Stimulated activated CD4-positive, alpha-beta T cell treated with anti-CD3 and anti-CD28 coated beads, Interleukin-4, amount 100 ng/mL, for 48 hours (primary cell): ENCODE measurements around the gene RAPGEF4.
"Not testable (repeated sequence)": the region's sequence is repeated elsewhere in the genome, so short reads cannot be mapped to it uniquely, and the experiment has no call there.

Experiments
- DNase-seq, 2 donors: peaks; one replicate each; pipeline ENCODE4 v3.0.0-alpha.2; 2020; ENCODE audit warnings: low read depth in 2 of 2

The RAPGEF4 gene

DNA sequence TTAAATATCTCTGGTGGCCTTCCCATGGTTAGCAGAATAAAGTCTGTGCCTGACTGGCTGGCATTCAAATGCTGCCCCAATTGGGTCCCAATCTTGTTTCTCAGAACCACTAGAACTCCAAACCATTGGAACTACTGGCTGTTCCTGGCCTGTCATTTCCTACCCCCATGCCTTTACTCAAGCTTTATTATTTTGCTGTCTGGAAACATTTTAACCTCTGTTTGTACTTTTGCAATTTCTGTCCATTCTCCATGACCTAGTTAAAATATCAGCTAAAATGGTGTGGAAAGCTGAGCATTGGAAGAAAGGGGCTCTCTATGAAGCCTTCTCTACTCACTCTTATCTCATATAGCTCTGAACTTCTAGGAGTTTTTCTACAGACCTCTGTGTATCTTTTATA is 38.7 kb downstream of the RAPGEF4 start:
- DNase-seq: no peak

GRCh38 chr2:172775319-172775718 is 39.7 kb downstream of the RAPGEF4 start:
- no peak for DNase-seq

DNA sequence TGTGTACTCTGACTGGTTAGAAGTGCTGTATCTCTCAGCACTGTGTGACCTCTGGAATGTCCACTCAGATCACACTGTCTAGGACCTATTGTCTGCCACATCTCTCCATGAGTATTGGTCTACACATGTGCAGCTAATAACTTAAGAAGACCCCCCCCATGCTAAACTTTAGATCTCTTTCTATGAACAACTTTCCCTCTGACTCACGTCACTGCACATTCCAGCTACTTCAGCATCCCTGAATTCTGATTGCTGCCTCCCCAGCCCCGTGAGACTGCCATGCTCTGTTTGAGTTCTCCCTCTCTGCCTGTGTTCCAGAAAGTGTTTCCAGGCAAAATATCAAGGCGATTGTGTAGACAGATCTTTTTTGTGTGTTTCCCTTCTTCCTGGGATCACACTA is 41.8 kb downstream of the RAPGEF4 start:
- DNase-seq: no peak

- no peak for DNase-seq
These were observed 47.0 kb downstream of the RAPGEF4 start for GRCh38 chr2:172782506-172783164.

DNA sequence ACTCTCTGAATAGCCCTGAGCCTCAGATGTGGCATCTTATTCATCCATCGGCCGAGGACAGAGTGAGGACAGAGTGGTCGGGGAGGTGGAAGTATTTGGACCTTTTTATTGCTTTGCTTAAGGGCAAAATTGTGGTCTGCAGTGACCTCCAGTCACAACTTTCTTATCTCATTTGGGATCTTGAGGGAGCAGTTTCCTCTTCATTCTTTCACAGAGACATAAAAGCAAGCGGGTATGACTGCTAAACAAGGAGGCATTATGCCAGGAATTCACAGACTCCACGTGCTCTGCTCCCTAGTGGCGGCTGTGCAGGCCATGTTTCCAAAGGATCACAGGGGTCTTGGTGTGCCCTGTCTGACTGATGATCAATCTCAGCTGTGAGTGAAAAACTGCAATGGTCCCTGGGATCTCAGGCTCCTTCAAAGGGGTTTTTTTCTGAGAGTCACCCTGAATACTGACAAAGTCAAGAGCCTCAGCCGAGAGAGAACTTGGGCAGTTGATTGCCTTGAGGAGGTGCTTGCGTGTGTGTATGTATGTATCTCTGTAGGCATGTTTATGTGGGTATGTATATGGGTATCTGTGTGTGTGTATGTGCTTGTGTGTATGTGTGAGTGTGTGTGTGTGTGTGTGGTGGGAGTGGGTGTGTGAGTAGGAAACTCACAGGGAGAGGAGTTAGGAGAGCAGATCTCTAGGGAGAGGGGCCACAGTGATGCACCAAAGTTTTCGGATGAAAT is 47.7 kb downstream of the RAPGEF4 start:
- DNase-seq: no peak

DNA sequence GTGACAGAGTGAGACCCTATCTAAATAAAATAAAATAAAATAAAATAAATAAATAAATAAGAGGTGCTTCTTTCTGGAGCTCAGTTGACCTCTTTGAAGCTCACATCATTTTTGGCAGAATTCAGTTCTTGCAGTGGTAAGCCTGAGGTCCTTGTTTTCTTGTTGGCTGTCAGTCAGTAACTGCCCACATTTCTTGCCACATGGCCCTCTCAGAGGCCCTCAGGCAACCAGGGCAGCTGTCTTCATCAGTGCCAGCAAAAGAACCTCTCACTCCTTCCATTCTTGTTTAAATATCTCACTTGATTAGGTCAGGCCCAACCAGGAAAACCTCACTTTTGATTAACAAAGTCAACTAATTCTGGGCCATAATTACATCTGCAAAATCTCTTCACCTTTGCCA is 53.2 kb downstream of the RAPGEF4 start:
- no peak for DNase-seq

DNA sequence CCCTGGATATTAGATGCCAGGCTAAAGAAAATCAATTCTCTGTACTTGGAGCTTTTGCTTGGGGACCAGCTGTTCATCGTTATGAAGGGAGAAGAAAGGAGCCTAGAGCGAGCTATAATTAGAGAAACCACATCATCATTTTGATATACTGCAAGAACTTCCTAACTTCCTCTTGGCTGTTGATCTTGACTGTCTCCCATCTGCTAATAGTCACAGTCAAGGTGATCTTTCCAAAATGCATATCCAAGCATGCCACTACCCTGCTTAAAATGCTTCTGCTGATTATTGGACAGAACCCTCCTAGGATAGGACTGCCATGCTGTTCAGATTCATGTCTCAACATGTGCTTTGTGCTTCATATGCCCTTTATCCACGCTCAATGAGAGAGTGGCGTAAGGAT is 54.8 kb downstream of the RAPGEF4 start:
- no peak for DNase-seq

GRCh38 chr2:172791953-172792352 is 56.3 kb downstream of the RAPGEF4 start:
- no peak for DNase-seq

GRCh38 chr2:172792711-172793110 is 57.1 kb downstream of the RAPGEF4 start:
- no peak for DNase-seq

GRCh38 chr2:172803308-172803707 is 67.7 kb downstream of the RAPGEF4 start:
- not testable (repeated sequence) for DNase-seq

- no peak for DNase-seq
These were observed 68.8 kb downstream of the RAPGEF4 start for GRCh38 chr2:172804423-172804822.

DNA sequence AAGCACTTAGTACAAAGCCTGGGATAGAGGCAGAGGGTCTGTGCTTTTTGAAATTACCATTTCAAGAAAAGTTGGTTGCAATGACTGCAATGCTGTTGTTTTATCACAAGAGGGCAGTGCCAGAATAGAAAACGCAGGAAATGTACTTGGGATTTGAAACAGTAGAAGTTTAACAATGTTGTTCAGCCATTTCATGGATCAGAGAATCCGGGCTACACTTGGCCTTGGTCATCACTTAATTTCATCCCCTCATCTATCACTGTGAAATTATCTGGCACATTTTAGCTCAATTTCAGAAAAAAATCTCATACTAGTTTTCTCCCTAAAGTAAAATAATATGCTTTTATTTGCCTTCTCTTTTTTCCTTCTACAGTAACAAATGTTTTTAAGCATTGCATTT is 70.8 kb downstream of the RAPGEF4 start:
- no peak for DNase-seq

DNA sequence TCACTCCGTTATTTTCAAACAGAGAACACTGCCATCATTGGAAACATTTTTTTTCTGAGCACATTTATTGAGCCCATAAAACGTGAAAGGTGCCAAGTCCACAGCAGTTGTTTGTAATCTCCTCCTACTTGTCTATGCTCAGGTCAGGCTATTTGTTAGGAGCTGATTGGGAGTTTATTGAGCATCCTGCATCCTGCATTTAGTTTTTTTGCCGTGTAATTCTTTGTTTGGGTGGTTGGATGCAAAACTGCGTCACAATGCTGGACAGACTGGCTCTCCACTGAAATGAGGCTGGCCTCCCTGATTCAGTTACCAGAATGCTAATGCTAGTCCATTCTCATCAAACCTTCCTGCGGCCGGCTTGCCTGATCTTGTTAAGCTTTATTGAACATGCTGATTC is 71.4 kb downstream of the RAPGEF4 start:
- no peak for DNase-seq

DNA sequence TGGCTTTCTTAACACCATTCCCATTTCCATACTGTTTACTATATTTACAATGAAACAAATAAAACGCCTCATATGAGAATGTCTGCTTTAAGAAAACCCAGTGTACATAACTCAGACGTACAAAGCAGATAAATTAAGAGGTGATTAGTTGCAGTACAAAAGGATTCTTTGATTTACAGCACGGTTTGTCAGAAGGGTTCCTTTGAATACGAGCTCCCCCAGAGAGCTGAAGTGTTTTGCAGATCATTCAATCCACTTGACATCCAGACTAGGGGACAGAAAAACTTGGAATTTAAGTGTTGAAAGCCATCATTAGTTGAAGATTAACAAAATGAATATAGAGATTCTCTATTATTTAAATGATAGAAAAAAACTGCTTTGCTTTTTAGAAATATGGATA is 72.5 kb downstream of the RAPGEF4 start:
- DNase-seq: no peak

DNA sequence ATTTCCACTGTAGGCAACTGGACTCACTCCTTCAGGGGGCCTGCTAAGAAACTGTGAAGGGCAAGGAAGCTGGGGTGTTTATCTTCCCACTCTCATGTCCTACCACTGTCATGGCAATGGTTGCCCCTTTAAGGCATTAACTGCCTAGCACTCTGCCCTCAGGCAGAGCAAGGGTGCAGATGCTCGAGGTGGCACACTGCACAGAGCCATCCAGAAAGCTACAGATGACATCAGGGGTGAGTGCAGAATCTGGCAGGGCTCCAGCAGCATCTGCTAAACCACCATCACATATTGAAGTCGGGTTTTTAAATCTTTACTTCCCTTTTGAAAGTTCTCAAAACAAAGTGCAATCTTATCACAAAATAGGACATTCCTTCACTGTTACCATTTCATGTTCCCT is 75.4 kb downstream of the RAPGEF4 start:
- DNase-seq: no peak

DNA sequence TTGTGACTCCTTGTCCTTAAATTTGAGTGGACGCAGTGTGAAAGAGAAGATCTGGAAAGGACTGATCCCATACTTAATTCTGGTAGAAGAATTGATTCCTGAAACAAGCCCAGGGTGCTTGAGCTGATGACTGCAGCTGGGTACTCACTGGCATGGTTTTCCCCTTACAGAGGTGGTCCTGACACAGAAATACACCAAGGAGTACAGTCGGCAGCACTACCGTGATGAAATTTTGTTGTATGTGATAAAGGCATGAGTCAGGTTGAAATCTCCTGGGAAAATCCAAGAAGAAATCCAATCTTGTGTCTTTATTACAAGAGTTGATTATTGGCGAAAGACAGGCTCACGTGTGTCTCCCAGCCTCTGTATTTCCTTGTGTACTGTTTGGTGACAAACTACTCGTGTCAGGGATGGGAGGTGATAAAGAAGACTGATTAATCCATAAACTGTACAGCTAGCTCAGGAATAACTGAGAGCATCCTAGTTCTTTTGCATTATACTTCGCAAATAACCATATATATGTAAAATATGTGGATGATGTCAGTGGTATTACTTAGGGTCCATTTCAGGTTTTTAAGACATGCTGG is 76.6 kb downstream of the RAPGEF4 start:
- no peak for DNase-seq

GRCh38 chr2:172813314-172813888 is 77.8 kb downstream of the RAPGEF4 start:
- no peak for DNase-seq

DNA sequence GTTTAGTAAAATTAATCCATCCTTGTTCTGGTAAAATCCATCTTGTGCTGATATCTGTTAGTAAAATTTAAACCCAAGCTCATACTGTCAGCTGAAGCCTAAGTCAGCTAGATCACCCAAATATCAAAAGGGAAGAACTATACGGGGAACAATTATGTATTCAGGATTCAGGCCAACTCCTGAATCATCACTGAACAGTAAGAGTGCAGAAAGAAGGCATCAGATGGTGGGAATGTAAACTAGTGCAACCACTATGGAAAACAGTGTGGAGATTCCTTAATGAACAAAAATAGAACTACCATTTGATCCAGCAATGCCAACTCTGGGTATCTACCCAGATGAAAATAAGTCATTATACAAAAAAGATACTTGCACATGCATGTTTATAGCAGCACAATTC is 81.8 kb downstream of the RAPGEF4 start:
- DNase-seq: no peak

DNA sequence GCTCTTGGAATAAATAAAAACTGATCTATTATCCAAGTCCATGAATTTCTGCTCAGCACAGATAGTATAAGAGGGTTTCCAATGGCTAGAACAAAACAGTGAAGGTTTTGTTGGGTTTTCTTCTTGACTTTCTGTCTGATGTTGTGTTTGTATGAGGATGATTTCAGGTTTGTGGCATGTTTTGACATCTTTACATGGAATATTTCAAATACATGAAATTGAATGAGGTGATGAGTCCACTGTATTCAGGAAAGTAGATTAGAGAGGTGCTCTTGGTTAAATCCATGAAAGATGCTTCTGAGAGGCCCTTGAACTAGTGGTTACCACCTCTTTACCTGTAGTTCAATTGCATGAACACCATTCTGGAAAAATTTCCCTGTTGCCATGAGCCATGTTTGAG is 84.3 kb downstream of the RAPGEF4 start:
- no peak for DNase-seq

DNA sequence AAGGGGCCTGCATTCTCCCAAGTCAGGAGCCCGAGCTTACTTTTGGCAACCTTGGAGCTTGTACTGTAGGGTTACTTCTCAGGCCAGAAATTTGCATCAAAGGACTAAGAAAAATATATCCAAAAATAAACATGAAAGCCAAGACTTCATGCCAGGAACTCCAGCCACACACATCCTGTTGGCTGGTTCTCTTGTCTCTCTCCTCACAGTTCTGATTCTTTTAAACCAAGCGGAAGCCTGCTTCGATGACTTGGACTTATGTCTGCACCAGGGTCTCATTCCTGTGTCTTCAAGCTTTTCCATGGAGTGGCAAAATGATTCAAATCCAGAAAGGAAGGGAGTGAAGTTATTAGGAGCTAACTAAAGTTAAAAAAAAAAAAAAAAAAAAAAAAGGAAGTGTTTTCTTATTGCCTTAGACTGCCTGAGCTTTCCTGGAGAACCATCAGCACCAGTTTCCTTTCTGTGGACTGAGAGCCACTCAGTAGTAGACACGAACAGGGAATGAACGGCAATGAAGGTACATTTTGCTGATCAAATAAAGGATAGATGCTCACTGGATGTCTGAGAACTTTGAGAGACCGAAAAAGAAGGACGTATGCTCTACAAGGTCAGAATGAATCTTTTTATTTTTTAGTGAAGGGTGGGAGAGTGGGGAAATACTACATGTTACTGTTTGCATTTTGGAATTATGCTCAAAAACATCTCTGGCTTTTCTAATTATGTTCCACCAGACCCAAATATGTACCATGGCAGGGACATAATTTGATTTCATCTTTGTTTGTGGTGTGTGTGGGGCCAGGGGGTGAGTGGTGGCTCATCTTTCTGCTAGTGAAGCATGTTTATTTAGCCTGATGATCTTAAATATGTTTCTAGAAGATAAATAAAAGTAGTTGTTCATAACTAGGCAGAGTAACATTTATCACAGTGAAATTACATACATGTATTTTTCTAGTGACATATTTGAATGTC is 86.0 kb downstream of the RAPGEF4 start:
- DNase-seq: no peak

DNA sequence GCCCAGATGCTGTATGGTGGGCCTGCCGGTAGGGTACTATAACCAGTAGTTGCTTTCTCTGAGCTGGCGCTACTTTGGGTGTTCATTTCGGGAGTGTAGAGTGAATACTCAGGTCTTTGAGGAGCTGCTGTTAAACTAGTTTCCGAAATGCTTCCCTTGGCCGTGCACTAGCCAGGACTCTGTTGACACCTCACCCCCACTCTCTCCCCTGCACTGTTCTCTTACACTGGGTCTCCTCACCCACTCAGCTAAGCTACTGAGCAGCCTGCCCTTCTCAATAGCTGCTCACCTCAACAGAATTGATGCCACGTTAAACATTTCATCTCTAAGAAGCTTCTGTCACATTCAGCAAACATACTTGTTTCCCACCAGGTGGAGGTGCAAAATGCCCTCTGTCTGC is 86.9 kb downstream of the RAPGEF4 start:
- no peak for DNase-seq
